Suprapubic skin (tissue), 4 donors: ENCODE results near the gene PDF.

Source experiments
- CTCF ChIP-seq, 2 donors: fragments of 200-600 bp in 1 of 2; fragments of 450-650 bp in 1 of 2; sonication (generic) in 1 of 2; IDR thresholded peaks; one replicate each; pipeline ENCODE4 v1.5.1; 2016 to 2019; ENCODE audit warnings: antibody characterized with exemption in 2 of 2, mild to moderate bottlenecking in 1 of 2, moderate library complexity in 1 of 2
- POLR2A ChIP-seq, 2 donors: fragments of 450-650 bp; IDR thresholded peaks; one replicate each; pipeline ENCODE4 v1.6.1; 2017; ENCODE audit warnings: antibody characterized with exemption in 2 of 2, mild to moderate bottlenecking in 2 of 2, moderate library complexity in 2 of 2
- POLR2AphosphoS5 ChIP-seq, 3 donors: sonication (generic); formaldehyde crosslinking; IDR thresholded peaks; one replicate each; pipeline ENCODE4 v1.6.1; 2017; ENCODE audit warnings: antibody characterized with exemption in 3 of 3

DNA sequence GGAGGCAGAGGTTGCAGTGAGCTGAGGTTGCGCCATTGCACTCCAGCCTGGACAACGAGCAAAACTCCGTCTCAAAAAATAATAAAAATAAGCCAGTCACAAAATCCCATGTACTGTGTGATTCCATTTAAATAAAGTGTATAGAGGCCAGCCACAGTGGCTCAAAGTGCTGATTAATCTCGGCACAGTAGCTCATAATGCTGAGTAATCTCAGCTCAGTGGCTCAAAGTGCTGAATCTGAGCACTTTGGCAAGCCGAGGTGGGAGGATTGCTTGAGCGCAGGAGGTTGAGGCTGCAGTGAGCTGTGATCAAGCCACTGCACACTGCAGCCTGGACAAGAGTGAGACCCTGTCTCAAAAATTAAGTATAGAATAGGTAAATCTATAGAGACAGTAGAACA lies 16.3 kb upstream of the PDF start:
- no peak for TF ChIP-seq CTCF (IDR thresholded peaks at IDR 0.05)
- no peak for TF ChIP-seq POLR2AphosphoS5 (IDR thresholded peaks at IDR 0.05)
- TF ChIP-seq POLR2A (IDR thresholded peaks at IDR 0.05), result no peak
